HK-2 (cell line): ENCODE data around the gene PHF21B.
A peak's percentile ranks its signal among the peaks of the same experiment; 100 is the strongest.

Experiments used
- DNase-seq: peaks from one replicate; pipeline ENCODE4 v3.0.0-alpha.2; 2018; ENCODE audit not compliant: unreplicated experiment

PHF21B gene

DNA sequence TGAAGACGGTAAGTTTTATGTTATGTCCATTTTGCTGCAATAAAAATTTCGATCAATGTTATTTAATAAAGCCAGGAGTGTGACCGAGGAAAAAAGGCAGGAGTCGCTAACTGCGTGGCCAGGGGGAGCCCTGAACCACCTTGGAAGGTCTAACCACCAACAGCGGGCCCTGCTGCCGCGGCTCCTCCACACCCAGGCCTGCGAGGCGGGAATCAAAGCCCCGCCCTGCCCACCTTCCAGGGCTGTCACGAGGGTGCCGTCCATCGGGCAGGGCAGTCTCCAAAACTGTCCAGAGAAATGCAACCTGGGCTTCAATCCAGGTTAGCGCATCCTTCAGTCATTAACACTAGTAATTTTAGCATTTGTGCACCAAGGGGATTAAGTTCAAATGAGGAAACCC is 19.0 kb downstream of the PHF21B start:
- DNase-seq: no peak

DNA sequence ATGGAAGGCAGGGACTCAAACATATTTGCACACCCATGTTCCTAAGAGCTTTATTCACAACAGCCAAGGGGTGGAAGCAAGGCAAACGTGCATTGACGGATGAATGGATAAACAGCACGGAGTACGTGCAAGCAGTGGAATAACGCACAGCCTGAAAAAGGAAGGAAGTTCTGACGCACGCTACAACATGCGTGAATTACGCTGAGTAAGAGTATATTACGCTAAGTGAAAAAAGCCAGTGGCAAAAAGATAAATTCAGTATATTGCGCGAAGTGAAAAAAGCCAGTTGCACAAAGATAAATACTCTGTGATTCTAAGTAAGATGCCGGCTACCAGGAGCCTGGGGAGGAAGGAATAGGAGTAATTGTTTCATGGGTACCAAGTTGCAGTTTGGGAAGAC is 19.5 kb downstream of the PHF21B start:
- no peak for DNase-seq

- no peak for DNase-seq
Observed at GRCh38 chr22:44988671-44989070, 21.1 kb downstream of the PHF21B start.

DNA sequence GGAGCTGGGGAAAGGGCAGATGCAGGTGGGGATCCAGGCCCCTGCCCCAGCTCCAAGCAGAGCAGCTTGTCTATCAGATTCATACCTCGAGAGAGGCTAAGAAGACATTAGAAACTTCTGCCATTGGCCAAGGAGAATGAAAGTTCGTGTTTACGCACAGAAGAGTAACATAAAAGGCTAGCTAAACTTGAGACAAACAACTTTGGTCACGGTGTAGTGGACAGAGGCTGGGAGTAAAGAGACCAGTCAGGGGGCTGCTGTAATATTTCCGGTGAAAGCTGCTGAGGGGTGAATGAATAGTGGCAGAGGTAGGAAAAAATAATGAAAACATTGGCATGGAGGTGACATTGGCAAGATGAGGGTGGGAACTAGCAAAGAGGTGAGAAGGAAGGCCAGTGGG is 22.9 kb downstream of the PHF21B start:
- DNase-seq: no peak

GRCh38 chr22:44985906-44986527 is 23.8 kb downstream of the PHF21B start:
- DNase-seq: no peak

DNA sequence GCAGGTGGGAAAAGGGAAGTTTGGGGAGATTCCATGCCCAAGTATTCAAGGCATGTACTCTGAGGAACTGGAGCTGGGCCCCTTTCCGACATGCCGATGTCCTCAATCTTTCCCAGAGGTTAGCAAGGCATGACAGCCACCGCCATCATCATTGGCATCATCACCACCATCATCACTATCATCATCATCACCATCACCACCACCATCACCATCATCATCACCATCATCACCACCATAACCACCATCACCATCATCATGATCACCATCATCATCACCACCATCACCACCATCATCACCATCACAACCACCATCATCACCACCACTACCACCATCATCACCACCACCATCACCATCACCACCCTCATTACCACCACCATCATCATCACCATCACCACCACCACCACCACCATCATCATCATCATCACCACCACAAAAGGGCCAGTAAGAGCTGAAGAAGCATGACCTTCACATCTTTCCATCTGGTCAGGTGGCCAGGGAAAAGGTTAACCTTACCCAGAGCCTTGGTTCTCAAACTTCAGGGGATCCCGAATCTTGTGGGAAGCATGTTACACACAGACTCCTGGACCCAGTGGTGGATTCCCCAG is 25.8 kb downstream of the PHF21B start:
- DNase-seq: no peak

DNA sequence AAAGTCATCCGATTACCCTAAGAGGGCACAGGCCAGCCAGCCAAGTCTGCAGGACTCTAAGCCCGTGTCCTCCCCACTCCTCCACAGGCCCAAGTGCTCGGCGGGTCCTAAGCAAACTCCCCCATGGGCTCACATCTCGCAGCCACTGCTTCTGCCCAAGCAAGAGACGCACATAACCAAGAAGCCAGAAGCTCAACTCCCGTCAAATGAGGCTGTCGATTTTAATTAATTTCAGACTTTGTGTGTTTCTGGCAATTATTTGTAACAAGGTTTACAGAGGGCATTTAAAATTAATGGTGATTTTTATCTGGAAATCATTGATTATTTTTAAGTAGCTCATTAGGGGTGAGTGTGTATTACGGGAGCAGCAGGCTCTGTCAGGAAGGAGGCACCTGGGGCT is 27.4 kb downstream of the PHF21B start:
- DNase-seq: no peak

- no peak for DNase-seq
Observed at GRCh38 chr22:44981857-44982256, 27.9 kb downstream of the PHF21B start.

GRCh38 chr22:44979154-44979553 is 30.7 kb downstream of the PHF21B start:
- no peak for DNase-seq

- peak; percentile 81 for DNase-seq
Observed at GRCh38 chr22:44975427-44976262, 34.2 kb downstream of the PHF21B start.

DNA sequence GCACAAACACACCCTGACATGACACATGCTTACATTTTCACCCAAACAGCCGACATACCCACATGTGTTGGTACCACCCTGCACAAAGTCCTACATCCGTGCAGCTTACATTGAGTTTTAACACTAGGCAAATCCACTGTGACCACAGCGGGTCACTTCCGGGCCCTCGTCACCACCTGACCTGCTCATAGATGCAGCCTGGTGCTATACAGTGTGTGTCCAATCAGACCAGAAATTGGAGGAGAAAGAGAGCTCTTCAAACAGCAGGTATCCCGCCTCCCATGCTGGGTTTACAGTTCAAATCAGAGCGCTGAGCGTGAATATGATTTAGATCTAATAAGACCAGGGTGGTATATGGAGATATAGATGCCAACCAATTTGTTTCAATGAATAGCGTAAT is 35.4 kb downstream of the PHF21B start:
- no peak for DNase-seq

DNA sequence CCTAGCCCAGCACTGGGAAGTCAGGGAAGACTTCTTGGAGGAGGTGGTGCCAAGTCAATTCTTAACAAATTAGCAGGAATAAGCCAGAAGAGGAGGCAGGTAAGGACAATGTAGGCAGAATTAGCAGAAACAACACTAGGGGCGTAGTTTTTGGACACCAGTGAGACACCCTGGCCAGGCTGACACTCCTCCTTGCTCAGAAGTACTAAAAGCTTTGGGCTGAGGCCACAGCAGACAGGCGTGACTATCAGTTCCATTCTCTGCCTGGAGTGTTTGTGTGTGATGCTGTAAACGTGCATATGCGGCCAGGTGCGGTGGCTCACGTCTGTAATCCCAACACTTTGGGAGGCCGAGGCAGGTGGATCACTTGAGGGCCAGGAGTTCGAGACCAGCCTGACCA is 36.0 kb downstream of the PHF21B start:
- no peak for DNase-seq

GRCh38 chr22:44972363-44973083 is 37.3 kb downstream of the PHF21B start:
- DNase-seq: no peak

DNA sequence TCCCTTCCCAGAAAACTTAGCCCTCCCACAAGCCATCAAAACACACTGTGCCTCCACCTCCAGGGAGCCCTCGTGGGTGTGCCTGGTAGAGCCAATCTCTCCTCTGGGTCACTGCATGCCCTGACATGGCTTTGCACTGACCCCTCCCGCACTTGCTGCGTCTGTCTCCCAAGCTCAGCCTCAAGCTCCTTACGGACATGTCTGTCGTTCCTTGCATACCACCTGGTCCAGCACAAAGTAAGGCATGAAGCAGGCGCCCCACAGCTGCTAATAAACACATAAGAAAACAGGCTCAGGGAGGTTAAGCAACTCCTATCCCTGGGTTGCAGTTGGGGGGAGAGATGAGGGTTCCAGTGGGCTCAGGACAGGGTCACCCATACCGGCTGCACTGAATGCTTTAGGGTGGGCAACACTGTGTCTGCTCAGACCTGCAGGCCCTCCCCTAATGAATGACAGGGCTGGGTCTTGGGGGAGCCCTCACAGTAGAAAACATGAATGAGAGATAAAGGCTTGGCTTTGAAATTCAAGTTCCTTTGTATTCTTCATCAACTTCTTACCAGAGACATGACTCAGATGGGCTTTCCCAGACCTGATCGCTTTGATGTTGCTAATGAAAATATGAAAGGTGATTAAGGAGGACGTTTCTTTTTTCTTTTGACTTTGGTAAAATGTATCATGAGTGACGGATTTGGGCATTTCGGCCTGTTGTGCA is 38.0 kb downstream of the PHF21B start:
- no peak for DNase-seq

DNA sequence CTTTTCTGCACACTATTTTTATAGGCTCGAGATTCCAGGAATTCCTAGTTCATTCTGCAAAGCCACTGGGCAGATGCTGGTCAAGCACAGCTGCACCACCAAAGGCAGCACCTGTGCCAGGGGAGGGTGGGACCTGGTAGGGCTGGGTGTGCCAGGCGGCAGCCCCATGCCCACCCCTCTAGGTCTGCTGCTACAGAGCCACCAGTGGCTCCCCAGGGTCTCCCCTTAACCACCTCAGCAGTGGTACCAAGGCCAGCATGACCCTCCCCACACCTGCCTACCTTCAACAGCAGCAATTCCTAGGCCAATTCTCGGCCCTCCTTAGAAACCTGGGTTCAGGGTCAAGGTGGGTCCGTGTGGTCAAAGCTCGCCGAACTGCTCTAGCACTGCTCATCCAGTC is 39.5 kb downstream of the PHF21B start:
- no peak for DNase-seq

DNA sequence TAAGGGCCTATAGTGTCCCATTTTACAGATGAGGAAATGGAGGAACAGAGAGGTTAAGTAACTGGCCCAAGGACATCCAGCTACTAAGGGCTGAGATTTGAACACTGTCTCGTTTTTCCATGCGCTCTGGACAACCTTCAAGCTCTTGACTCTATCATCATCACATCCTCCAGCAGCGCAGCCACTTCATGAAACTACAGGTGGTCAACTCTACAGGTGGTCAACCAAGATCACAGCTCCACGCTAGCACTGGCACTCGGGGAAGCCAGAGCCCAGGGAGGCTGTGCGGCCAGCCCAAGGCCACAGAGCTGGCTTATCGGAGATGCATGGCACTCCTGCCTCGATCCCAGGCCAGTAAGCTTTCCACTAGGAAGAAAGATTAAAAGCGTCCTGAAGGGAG is 40.0 kb downstream of the PHF21B start:
- DNase-seq: no peak

DNA sequence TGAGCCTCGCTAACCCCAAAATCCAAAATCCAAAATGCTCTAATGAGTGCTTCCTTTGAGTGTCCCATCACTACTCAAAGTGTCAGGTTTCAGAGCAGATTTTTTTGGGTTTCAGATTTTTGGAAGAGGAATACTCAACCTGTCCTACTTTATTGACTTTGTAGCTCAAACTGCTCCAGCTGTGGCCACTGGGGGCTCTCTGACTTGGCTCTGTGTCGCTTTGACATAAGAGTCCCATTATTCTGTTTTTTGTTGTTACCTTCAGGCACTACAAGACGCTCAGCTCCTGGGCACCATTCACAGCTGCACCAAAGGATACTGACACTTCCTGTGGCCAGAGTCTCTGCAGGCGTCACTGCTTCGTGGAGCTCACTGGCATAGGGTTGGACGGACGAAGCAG is 41.1 kb downstream of the PHF21B start:
- DNase-seq: no peak

GRCh38 chr22:44965171-44965570 is 44.6 kb downstream of the PHF21B start:
- DNase-seq: no peak

DNA sequence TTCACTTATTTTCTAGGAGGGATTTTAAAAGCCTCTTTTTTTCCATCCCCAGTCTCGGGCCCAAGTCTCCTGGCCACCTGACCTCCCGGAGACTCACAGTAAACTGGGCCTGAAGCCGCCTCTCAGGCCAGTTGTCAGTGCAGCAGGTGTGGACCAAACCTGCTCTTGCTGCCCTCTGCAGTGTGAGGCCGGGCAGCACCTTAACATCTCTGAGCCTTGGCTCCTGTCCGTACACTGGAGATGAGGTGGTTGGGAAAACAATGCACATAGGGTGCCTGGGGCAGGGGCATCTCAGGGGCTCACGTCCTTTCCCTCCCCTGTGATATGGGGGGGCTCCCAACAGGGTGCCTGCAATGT is 45.1 kb downstream of the PHF21B start:
- DNase-seq: no peak

DNA sequence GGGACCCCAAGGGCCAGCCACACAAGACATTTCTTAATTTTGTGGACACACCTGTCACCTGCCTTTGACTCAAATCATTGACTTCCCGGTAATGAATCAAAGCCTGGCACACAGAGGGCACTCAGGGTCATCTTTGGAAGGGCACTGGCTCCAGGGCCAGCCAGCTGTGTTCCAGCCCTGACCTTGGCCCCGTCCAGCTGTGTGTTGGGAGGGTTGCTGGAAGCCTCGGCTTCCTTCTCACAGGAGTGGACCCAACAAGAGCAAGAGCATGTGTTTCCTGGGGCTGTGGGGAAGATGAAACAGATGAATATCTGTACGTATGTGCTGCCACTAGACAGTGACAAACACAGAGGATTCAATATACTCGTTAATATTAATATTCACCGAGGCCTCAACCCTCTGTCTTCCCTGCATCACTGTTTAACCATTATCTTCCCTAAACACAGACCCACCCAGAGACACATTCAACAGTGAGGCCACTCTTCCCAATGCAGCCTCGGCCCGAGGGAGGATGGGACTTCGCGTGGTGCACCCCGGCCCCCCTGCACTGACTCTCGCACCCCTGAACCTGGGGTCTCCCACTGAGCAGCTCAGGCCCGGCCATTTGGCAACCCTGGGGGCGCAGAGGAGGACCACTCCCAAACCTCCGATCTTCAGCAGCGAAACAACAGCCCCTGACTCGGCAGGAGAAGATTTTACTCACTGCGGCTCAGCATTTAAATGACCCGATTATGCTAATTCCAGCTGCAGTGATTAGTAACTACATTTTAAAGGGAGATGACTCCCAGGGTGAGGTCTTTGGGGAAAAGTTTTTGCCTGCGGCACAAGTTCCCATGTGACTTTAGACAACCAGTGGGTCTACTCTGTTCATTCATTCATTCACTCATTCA is 45.7 kb downstream of the PHF21B start:
- no peak for DNase-seq
